Measurements from ENCODE around the gene GIT1.

- TF ChIP-seq CTCF (IDR thresholded peaks at IDR 0.05; ENCODE audit: insufficient read depth, low read length) = no peak
- TF ChIP-seq POLR2AphosphoS5 (IDR thresholded peaks at IDR 0.05; ENCODE audit: low read depth) = no peak
- TF ChIP-seq GABPA (IDR thresholded peaks at IDR 0.05; ENCODE audit: low read depth) = no peak
- TF ChIP-seq SPI1 (IDR thresholded peaks at IDR 0.05; ENCODE audit: borderline replicate concordance, low read depth) = no peak
- TF ChIP-seq REST (IDR thresholded peaks at IDR 0.05; ENCODE audit: insufficient replicate concordance, low read depth) = no peak
These were observed 43.4 kb downstream of the GIT1 start for GRCh38 chr17:29546085-29546484.
